ENCODE measurements around the gene TANC1. TPM values are rescaled to one million over a fixed set of nuclear protein-coding genes. Genes with fewer than 3 reads are reported as not detected.

TANC1 gene
- total RNA-seq, 6 experiments from 2014 or later = 4.0 to 12.7 (median 11.3) TPM

DNA sequence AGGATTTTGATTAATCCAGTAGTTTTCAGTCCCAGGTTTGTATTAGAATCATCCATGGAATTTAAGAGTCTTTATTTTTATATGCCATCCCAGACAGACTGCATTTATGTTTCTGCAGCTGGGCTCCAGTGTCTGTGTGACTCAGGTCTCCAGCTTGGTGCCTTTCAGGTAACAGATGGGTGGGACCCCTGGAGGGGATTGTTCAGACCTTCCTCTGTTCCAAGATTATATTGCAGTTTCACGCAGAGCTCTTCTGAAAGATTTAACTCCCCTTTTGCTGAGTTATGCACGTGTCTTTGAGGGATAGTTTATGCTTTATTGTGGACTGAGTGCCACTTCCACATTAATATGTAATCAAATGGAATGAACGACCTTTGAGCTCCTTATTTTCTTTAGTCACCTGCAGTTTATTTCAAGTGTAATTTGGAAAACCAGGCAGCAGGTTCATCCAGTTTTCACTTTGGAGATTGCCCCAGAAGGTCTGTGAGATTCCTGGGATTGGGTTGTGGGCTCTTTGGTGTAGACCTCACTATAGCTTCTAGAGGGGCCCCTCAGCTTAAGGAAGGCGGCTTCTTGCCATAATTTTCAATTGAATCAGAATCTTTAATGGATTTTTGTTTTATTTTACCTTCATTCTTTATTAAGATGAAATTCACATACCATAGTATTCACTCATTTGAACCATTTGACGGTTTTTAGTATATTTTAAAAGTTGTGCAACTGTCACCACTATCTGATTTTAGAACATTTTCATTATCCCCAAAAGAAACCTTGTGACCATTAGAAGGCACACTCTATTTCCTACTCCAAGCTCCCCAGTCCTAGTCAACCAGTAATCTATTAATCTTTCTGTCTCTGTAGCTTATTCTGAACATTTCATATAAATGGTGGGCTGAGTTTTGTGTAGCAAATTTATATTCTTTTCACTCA lies 183.0 kb downstream of the TANC1 start:
- TF ChIP-seq, protein P1, sequence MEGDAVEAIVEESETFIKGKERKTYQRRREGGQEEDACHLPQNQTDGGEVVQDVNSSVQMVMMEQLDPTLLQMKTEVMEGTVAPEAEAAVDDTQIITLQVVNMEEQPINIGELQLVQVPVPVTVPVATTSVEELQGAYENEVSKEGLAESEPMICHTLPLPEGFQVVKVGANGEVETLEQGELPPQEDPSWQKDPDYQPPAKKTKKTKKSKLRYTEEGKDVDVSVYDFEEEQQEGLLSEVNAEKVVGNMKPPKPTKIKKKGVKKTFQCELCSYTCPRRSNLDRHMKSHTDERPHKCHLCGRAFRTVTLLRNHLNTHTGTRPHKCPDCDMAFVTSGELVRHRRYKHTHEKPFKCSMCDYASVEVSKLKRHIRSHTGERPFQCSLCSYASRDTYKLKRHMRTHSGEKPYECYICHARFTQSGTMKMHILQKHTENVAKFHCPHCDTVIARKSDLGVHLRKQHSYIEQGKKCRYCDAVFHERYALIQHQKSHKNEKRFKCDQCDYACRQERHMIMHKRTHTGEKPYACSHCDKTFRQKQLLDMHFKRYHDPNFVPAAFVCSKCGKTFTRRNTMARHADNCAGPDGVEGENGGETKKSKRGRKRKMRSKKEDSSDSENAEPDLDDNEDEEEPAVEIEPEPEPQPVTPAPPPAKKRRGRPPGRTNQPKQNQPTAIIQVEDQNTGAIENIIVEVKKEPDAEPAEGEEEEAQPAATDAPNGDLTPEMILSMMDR (IDR thresholded peaks at IDR 0.05) = no peak
- no peak for TF ChIP-seq POLR2A (IDR thresholded peaks at IDR 0.05)
- WGBS (ENCODE audit: insufficient coverage, low coverage, low lambda C conversion rate, missing lambda C conversion rate) = 56% methylated on average over 5 of the region's 5 CpGs
- Histone ChIP-seq H3K9me3 (no peaks in the 10 kb centered on the region), H3K36me3 (peaks cover 0 to 4% (median 0%) of the 10 kb centered on the region in 4 donors), H3K27me3 (no peaks in the 10 kb centered on the region), H3K4me3 (no peak overlapping the region), H3K4me1 (peaks cover 3 to 43% (median 21%) of the 10 kb centered on the region in 4 donors), H3K27ac (peak overlapping the region in 1 of 3 donors; percentile 41)
- ATAC-seq = peak; percentile 54 to 75 (median 68)
- DNase-seq = no peak
- intact Hi-C loops (cut with DNase I) = no loop called here

DNA sequence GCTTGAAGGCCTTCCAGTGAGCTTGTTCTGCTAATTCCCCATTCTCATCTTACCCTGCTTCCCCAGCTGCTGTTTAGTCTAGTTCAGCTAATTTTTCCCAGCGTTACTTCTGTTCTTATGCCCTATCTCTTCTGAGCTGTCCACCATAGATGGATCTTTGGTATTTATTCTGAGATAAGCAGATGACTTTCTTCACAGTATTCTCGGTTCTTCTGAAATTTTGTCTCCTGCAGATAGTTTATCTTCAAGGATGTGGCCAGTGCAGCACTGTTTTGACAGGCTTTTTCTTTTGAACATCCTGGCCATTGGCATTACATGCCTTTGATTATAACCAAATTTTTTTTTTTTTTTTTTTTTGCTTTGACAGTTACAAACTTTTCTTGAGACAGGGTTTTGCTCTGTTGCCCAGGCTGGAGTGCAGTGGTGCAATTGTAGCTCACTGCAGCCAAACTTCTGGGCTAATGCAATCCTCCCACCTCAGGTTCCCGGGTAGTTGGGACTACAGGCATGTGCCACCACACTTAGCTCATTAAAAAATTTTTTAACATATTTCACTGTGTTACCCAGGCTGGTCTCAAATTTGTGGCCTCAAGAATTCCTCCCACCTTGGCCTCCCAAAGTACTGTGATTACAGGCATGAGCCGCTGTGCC lies 183.8 kb downstream of the TANC1 start:
- Histone ChIP-seq H3K27me3 (no peaks in the 10 kb centered on the region), H3K9me3 (no peaks in the 10 kb centered on the region), H3K36me3 (peaks cover 0 to 4% (median 0%) of the 10 kb centered on the region in 4 donors), H3K27ac (peak overlapping the region in 1 of 3 donors; percentile 41), H3K4me3 (no peak overlapping the region), H3K4me1 (peaks cover 0 to 35% (median 16%) of the 10 kb centered on the region in 4 donors)
- no peak for DNase-seq
- TF ChIP-seq POLR2A (IDR thresholded peaks at IDR 0.05) = no peak
- TF ChIP-seq, protein P1 (IDR thresholded peaks at IDR 0.05) = no peak
- intact Hi-C loops (cut with DNase I) = no loop called here
- 65% methylated on average over 4 of the region's 4 CpGs for WGBS (ENCODE audit: insufficient coverage, low coverage, low lambda C conversion rate, missing lambda C conversion rate)
- peak in 1 of 4 donors; percentile 37 for ATAC-seq

DNA sequence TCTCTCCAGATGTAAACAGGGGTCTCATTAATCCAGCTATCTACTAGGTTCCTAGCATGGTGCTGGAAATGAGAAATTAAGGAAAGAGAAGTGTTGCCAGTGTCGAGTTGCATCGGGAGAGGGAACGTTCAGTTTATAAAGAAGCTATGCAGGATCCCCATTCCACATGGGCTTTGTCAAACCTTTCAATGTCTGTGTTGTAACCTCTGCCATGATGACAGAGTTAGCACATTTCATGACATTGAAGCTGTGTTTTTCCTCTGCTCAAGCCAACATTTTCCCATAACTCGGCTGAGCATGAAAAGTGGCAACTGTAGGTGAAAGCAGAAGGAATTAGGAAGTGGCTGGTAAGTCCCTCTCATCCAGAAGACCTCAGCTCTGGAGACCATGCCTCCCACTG lies 184.6 kb downstream of the TANC1 start:
- Histone ChIP-seq H3K4me3 (no peak overlapping the region), H3K27ac (no peak overlapping the region)
- WGBS (ENCODE audit: insufficient coverage, low coverage, low lambda C conversion rate, missing lambda C conversion rate) = 71% methylated on average over 4 of the region's 4 CpGs

DNA sequence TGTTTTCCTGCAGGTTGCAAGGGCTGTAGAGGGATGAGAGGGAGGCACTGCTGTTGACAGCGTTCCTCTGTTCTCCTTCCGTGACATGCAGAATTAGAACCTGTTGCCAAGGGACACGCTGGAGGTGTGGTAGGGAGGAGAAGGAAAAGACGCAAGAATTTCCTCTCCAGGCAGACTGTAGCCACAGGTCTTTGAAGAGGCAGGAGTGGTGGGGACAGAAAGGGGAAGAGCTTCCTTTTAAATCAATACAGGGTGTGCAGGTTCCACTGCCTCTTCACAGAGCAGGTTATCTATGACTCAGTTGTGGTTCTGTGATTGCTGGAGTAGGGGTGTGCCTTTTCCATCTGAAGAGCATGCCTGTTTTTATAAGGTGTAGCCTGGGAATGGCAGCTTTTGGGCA lies 185.0 kb downstream of the TANC1 start:
- ATAC-seq = no peak

More for the DNA sequence above, 184.6 kb downstream of the TANC1 start:
- peaks cover 0 to 30% (median 16%) of the 10 kb centered on the region in 4 donors for H3K4me1 ChIP-seq
- no peaks in the 10 kb centered on the region for H3K9me3 ChIP-seq
- ATAC-seq (no peak), DNase-seq (no peak)
- peaks cover 0 to 4% (median 0%) of the 10 kb centered on the region in 4 donors for H3K36me3 ChIP-seq
- H3K27me3 ChIP-seq = no peaks in the 10 kb centered on the region
- intact Hi-C loops (cut with DNase I) = no loop called here
- TF ChIP-seq POLR2A (IDR thresholded peaks at IDR 0.05) = no peak
- TF ChIP-seq, protein P1 (IDR thresholded peaks at IDR 0.05) = no peak

More for the DNA sequence above, 185.0 kb downstream of the TANC1 start:
- intact Hi-C loops (cut with DNase I) = no loop called here
- no peak for TF ChIP-seq POLR2A (IDR thresholded peaks at IDR 0.05)
- TF ChIP-seq, protein P1 (IDR thresholded peaks at IDR 0.05) = no peak
- 65% methylated on average over 4 of the region's 4 CpGs for WGBS (ENCODE audit: insufficient coverage, low coverage, low lambda C conversion rate, missing lambda C conversion rate)
- DNase-seq = no peak
- H3K36me3 ChIP-seq = peaks cover 0 to 4% (median 0%) of the 10 kb centered on the region in 4 donors
- H3K4me1 ChIP-seq = peaks cover 0 to 30% (median 16%) of the 10 kb centered on the region in 4 donors
- H3K27me3 ChIP-seq = no peaks in the 10 kb centered on the region
- H3K9me3 ChIP-seq = no peaks in the 10 kb centered on the region
- H3K27ac ChIP-seq = no peak overlapping the region
- H3K4me3 ChIP-seq = no peak overlapping the region

Data from right lobe of liver (tissue), 6 donors.